Skeletal muscle tissue (tissue), 4 donors: Measurements from ENCODE around the gene NEB. TPM values are rescaled to one million over a fixed set of nuclear protein-coding genes. Genes with fewer than 3 reads are reported as not detected.
A peak's percentile ranks its signal among the peaks of the same experiment; 100 is the strongest.
"Not testable (repeated sequence)": the region's sequence is repeated elsewhere in the genome, so short reads cannot be mapped to it uniquely, and the experiment has no call there.

Source experiments
- H3K27ac ChIP-seq: one replicate; pipeline ENCODE4 v1.7.0; 2013; ENCODE audit warnings: mild to moderate bottlenecking, low read depth, low read length, inconsistent platforms
- H3K27me3 ChIP-seq, 3 donors: one replicate each; pipeline ENCODE4 v1.7.0; 2013; ENCODE audit warnings: low read length in 3 of 3; ENCODE audit not compliant: control insufficient read depth in 3 of 3, insufficient read depth in 3 of 3
- H3K36me3 ChIP-seq, 3 donors: one replicate each; pipeline ENCODE4 v1.7.0; 2013; ENCODE audit warnings: low read length in 3 of 3; ENCODE audit not compliant: control insufficient read depth in 3 of 3, insufficient read depth in 3 of 3
- H3K4me1 ChIP-seq, 3 donors: one replicate each; pipeline ENCODE4 v1.7.0; 2013; ENCODE audit warnings: low read length in 3 of 3, mild to moderate bottlenecking in 3 of 3; ENCODE audit not compliant: control insufficient read depth in 3 of 3, insufficient read depth in 3 of 3
- H3K4me3 ChIP-seq, 3 donors: one replicate each; pipeline ENCODE4 v1.7.0; 2013; ENCODE audit warnings: low read length in 3 of 3
- H3K9ac ChIP-seq, 3 donors: one replicate each; pipeline ENCODE4 v1.7.0; 2013; ENCODE audit warnings: low read length in 3 of 3, mild to moderate bottlenecking in 3 of 3, moderate library complexity in 2 of 3, low read depth in 1 of 3
- H3K9me3 ChIP-seq, 3 donors: one replicate each; pipeline ENCODE4 v1.7.0; 2013; ENCODE audit warnings: low read length in 3 of 3; ENCODE audit not compliant: control insufficient read depth in 3 of 3
- total RNA-seq: library from RNA; depleted of rRNA; stranded (reverse); fragments of >200 nt; gene quantifications from one replicate; pipeline ENCODE4 v1.2.3, GENCODE V29; 2014
- donor health status: Osteomylitis.

NEB gene
- total RNA-seq, 1 donor from 2014 or later: 833 TPM

DNA sequence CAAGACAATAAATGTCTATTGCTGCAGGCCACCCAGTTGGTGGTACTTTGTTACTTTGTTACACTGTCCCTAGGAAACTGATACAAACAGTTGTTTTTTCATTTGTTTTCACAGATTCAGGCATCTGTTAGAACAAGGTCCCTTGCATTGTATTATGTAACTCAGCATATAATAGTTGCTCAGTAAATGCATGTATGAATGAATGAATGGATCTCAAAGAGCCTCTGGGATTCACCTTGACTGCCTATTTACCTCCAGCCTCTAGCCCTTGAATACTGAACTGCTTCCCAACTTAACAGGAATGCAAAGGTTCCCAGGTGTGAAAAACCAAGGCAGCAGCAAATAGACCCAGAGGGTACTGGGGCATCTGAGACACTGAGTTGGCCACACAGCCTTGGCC, 27.4 kb upstream of the NEB start:
- Histone ChIP-seq H3K9me3 (no peaks in the 10 kb centered on the region), H3K27ac (peak overlapping the region; percentile 92), H3K36me3 (no peaks in the 10 kb centered on the region), H3K27me3 (no peaks in the 10 kb centered on the region), H3K4me1 (peaks cover 25 to 77% (median 58%) of the 10 kb centered on the region in 3 donors), H3K4me3 (no peak overlapping the region), H3K9ac (no peak overlapping the region)

DNA sequence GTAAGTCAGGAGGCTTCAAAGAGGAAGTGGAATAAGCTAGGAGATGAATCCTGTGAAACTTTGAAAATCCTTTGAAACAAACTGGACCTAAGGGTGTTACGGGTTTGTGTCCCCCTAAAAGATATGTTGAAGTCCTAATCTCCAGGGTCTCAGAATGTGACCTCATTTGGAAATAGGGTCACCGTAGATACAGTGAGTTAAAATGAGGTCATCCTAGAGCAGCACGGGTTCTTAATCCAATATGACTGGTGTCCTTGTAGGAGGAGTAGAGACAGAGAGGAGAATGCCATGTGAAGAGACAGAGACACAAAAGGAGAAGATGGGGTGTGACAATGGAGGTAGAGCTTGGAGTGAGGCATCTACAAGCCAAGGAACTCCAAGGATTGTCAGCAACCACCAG, 26.9 kb upstream of the NEB start:
- no peak overlapping the region for H3K9ac ChIP-seq
- peaks cover 23 to 77% (median 54%) of the 10 kb centered on the region in 3 donors for H3K4me1 ChIP-seq
- H3K4me3 ChIP-seq: no peak overlapping the region
- H3K36me3 ChIP-seq: no peaks in the 10 kb centered on the region
- H3K9me3 ChIP-seq: no peaks in the 10 kb centered on the region
- H3K27me3 ChIP-seq: no peaks in the 10 kb centered on the region
- peak overlapping the region; percentile 92 for H3K27ac ChIP-seq

DNA sequence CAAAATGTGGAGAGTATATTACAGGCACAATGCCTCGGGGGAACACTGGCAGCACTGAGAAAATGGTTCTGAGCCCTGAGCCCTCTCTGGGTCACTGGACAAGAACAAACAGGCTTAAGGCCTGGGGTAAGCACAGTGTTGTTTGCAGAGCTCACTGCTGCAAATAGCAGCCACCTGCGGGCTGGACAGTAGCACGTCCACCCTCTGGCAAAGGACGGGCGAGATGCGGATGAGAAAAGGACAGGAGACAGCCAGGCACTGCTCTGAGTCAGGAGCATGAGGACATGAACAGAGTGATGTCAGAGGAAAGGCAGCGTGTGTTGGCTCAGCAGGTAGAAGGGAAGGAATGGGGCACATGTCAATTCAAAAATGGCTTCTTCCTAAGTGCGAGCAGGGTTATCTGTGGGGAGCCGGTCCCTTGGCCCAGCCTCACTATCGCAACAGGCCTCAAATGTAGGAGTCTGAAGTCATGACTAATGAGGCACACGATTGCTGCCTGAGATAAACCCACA, 25.9 kb upstream of the NEB start:
- no peak overlapping the region for H3K4me3 ChIP-seq
- H3K27ac ChIP-seq: peak overlapping the region; percentile 92
- peaks cover 24 to 71% (median 51%) of the 10 kb centered on the region in 3 donors for H3K4me1 ChIP-seq

DNA sequence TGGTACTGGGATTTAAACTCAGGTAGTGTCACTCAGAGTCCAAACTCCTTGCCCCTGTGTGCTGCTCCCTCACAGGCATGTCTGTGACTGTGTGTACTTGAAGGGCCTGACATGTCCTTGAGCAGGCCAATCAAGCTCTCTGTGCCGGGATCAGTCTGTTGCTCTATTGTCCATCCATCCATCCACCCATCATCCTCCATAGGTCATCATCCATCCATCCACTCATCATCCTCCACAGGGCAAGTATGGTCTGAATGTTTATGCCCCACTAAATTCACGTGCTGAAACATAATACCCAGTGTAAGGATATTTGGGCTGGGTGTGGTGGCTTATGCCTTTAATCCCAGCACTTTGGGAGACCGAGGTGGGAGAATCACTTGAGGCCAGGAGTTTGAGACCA, 24.5 kb upstream of the NEB start:
- Histone ChIP-seq H3K27ac (peak overlapping the region; percentile 92), H3K27me3 (no peaks in the 10 kb centered on the region), H3K9ac (no peak overlapping the region)

More for the DNA sequence above, 25.9 kb upstream of the NEB start:
- H3K9me3 ChIP-seq: no peaks in the 10 kb centered on the region
- H3K36me3 ChIP-seq: no peaks in the 10 kb centered on the region
- no peaks in the 10 kb centered on the region for H3K27me3 ChIP-seq
- H3K9ac ChIP-seq: peak overlapping the region; percentile 61 to 79 (median 78)

DNA sequence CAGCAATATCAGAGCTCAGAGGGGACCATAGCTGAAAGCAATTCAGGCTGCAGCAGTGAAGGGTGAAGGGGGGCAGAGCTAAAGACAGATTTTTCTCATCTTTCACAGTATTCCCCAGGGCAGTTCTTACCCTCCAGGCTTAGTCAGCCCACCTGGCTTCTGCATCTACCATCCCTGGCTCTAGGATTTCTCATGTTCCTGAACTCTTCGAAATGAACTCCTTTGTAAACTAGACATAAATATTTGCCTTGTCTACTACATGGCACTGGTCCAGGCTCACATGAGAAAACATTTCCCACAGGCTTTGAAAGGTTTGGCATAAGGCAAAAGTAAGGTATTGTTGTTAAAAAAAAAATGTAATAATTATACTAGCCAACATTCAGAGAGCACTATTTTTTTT, 23.6 kb upstream of the NEB start:
- Histone ChIP-seq H3K9ac (peak overlapping the region in 2 of 3 donors; percentile 25 to 27), H3K9me3 (no peaks in the 10 kb centered on the region), H3K36me3 (no peaks in the 10 kb centered on the region), H3K27ac (peak overlapping the region; percentile 92), H3K4me1 (peaks cover 38 to 64% (median 55%) of the 10 kb centered on the region in 3 donors), H3K4me3 (no peak overlapping the region), H3K27me3 (no peaks in the 10 kb centered on the region)

More for the DNA sequence above, 24.5 kb upstream of the NEB start:
- Histone ChIP-seq H3K4me3 (no peak overlapping the region), H3K36me3 (no peaks in the 10 kb centered on the region), H3K4me1 (peaks cover 32 to 68% (median 49%) of the 10 kb centered on the region in 3 donors), H3K9me3 (no peaks in the 10 kb centered on the region)

DNA sequence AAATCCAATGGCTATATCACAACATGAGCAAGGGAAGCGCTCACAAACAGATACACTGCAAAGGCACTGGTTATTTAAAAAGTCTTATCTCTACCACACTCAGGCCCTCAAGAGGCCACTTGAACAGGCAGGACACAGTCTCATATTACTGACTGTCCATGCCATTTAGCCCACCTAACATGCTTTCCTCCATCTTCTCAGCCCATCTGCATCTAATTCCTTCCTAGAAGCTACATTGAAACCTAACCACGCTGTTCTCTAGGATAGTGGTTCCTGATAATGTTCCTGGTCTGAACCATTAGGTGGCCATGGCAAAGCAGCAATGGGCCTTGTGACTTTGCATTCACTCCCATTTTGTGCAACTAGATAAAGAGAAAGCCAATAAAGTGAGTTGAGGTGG, 22.5 kb upstream of the NEB start:
- Histone ChIP-seq H3K9ac (no peak overlapping the region), H3K9me3 (no peaks in the 10 kb centered on the region), H3K4me3 (no peak overlapping the region), H3K36me3 (no peaks in the 10 kb centered on the region), H3K4me1 (peaks cover 38 to 54% (median 53%) of the 10 kb centered on the region in 3 donors), H3K27me3 (no peaks in the 10 kb centered on the region), H3K27ac (peak overlapping the region; percentile 92)

DNA sequence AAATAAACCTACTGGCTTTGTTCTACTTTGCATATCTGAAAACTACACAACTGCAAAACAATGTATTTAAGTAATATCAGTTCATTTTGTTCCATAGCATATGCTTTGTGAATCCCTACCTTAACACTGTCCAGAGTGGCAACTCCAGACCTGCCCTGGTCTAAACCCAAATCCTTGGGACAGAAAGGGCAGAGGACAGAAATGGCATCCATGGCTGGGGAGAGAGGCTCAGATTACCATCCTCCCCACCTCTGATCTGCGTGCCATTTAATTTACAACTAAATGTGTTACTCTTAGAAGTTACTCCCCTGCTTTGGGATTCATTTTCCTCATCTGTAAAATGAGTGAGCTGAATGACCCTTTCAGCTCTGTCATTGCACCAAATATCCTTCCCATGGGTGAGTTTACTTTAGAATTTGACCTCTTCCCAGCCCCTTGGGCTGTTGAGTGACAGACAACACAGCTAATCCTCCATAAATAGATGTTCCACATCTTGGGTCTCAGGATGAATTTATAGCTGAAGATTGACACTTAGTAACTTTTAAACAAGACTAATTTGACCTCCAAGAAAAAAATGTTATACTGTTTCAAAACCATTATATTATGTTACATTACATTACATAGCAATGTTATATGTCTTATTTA, 20.1 kb upstream of the NEB start:
- Histone ChIP-seq H3K27ac (peak overlapping the region; percentile 92), H3K4me1 (peaks cover 34 to 46% (median 35%) of the 10 kb centered on the region in 3 donors), H3K27me3 (no peaks in the 10 kb centered on the region), H3K9ac (peak overlapping the region in 2 of 3 donors; percentile 24 to 42), H3K36me3 (no peaks in the 10 kb centered on the region), H3K4me3 (no peak overlapping the region), H3K9me3 (no peaks in the 10 kb centered on the region)

DNA sequence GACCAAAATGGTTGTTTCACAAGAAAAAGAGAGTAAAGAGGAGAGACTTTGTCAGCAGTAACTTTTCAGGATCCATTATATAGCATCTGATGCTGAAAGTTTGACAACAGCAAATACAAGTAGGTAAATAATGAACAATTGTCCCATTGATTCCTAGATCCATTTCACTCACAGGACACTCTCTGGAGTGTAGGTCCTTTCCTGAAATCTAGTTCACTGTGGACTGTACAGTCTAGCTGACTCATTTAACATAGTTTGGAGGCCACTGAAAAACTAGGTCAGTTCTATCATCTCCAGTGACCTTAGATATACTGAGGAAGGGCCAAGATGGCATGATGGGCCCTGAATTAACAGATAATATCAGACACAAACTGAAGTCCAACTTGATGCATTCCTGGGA, 19.3 kb upstream of the NEB start:
- Histone ChIP-seq H3K27ac (peak overlapping the region; percentile 92), H3K27me3 (no peaks in the 10 kb centered on the region), H3K4me3 (no peak overlapping the region), H3K9ac (no peak overlapping the region), H3K9me3 (no peaks in the 10 kb centered on the region), H3K4me1 (peaks cover 28 to 39% (median 29%) of the 10 kb centered on the region in 3 donors), H3K36me3 (no peaks in the 10 kb centered on the region)

DNA sequence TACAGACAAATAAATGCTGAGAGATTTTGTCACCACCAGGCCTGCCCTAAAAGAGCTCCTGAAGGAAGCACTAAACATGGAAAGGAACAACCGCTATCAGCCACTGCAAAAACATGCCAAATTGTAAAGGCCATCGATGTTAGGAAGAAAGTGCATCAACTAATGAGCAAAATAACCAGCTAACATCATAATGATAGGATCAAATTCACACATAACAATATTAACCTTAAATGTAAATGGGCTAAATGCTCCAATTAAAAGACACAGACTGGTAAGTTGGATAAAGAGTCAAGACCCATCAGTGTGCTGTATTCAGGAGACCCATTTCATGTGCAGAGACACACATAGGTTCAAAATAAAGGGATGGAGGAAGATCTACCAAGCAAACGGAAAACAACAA, 11.0 kb upstream of the NEB start:
- H3K4me1 ChIP-seq, H3K9ac ChIP-seq, H3K27ac ChIP-seq, H3K36me3 ChIP-seq, H3K27me3 ChIP-seq, H3K4me3 ChIP-seq, H3K9me3 ChIP-seq: not testable (repeated sequence)

DNA sequence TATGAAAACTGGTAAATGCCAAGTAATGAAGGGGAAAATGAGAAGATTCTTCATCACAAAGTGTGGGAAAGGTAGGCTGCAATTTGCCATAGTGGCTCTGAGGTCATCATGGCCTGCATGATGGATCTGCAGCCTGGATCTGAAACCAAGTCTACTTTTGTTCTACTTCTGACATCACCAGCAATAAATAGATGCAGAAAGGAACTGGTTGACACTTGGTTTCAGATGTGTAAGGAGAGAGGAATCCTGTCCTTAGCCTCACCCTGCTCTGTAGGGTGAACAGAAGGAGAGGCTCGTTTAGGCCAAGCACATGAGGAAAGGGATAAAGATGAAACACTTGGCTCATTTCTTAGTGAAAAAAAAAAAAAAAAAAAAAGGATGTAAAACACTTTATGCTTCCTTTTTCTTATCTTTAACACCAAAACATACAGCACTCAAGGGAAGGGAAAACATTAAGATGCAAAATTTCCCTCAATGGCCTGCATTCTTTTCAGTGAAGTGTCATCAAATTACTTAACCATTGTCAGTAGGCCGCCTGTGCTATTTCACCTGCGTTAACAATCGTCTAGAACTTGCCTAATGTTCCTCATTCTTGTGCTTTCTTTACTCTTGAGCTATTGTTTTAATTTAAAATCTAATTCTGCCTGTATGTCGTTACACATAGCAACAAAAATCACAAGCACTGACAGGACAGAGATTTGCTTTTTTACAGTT, 3.9 kb downstream of the NEB start:
- H3K4me1 ChIP-seq: peaks cover 12 to 35% (median 24%) of the 10 kb centered on the region in 3 donors
- peak overlapping the region; percentile 81 to 97 (median 83) for H3K9ac ChIP-seq
- no peaks in the 10 kb centered on the region for H3K9me3 ChIP-seq
- H3K4me3 ChIP-seq: peak overlapping the region; percentile 66 to 88 (median 70)
- no peaks in the 10 kb centered on the region for H3K27me3 ChIP-seq
- peak overlapping the region; percentile 96 for H3K27ac ChIP-seq
- peaks cover 24 to 55% (median 31%) of the 10 kb centered on the region in 3 donors for H3K36me3 ChIP-seq
